Astrocyte (in vitro differentiated cells and primary cell): ENCODE measurements around the gene LMAN1L. TPM values are rescaled to one million over a fixed set of nuclear protein-coding genes. Genes with fewer than 3 reads are reported as not detected.

Experiments
- DNase-seq: peaks from one replicate; pipeline ENCODE4 v3.0.0-alpha.2; 2010; ENCODE audit warnings: low read depth
- FAIRE-seq: peaks from 2 replicates; lab custom pipeline; 2011; peaks lifted over from hg19 to GRCh38; lab: Jason Lieb, UNC
- H2AFZ ChIP-seq: 2 replicates; pipeline ENCODE4 v1.6.0; 2012; ENCODE audit warnings: low read depth, low read length, inconsistent platforms
- H3K27ac ChIP-seq: 2 replicates; pipeline ENCODE4 v1.5.1; 2011; ENCODE audit warnings: low read depth, low read length, inconsistent platforms
- H3K27me3 ChIP-seq: 2 replicates; pipeline ENCODE4 v1.6.0; 2011; ENCODE audit warnings: low read length, inconsistent platforms; ENCODE audit not compliant: insufficient read depth
- H3K36me3 ChIP-seq: 2 replicates; pipeline ENCODE4 v1.5.1; 2011; ENCODE audit warnings: low read length, inconsistent platforms; ENCODE audit not compliant: insufficient read depth
- H3K4me1 ChIP-seq: 2 replicates; pipeline ENCODE4 v1.5.1; 2011; ENCODE audit warnings: low read length, inconsistent platforms; ENCODE audit not compliant: insufficient read depth
- H3K4me2 ChIP-seq: 2 replicates; pipeline ENCODE4 v1.6.0; 2012; ENCODE audit warnings: low read length, inconsistent platforms
- H3K4me3 ChIP-seq: 2 replicates; pipeline ENCODE4 v1.5.1; 2011; ENCODE audit warnings: low read depth, mild to moderate bottlenecking, low read length, inconsistent platforms; ENCODE audit not compliant: insufficient read depth
- H3K79me2 ChIP-seq: 2 replicates; pipeline ENCODE4 v1.6.0; 2012; ENCODE audit warnings: mild to moderate bottlenecking, low read length, inconsistent platforms; ENCODE audit not compliant: insufficient read depth
- H3K9ac ChIP-seq: 2 replicates; pipeline ENCODE4 v1.6.0; 2012; ENCODE audit warnings: mild to moderate bottlenecking, low read length, inconsistent platforms
- H3K9me3 ChIP-seq: 2 replicates; pipeline ENCODE4 v1.5.1; 2012; ENCODE audit warnings: low read depth, mild to moderate bottlenecking, low read length, inconsistent platforms; ENCODE audit not compliant: insufficient read depth
- H4K20me1 ChIP-seq: 2 replicates; pipeline ENCODE4 v1.6.0; 2012; ENCODE audit warnings: low read length, inconsistent platforms; ENCODE audit not compliant: insufficient read depth
- H3K27ac Mint-ChIP-seq: one replicate; pipeline ENCODE4 v1.8.0; 2021; ENCODE audit warnings: mild to moderate bottlenecking, mixed read lengths; ENCODE audit not compliant: unreplicated experiment
- H3K27me3 Mint-ChIP-seq: one replicate; pipeline ENCODE4 v1.8.0; 2021; ENCODE audit warnings: low read depth, mixed read lengths; ENCODE audit not compliant: unreplicated experiment
- H3K36me3 Mint-ChIP-seq: one replicate; pipeline ENCODE4 v1.8.0; 2021; ENCODE audit warnings: low read depth, mixed read lengths; ENCODE audit not compliant: unreplicated experiment
- H3K4me1 Mint-ChIP-seq: one replicate; pipeline ENCODE4 v1.8.0; 2021; ENCODE audit warnings: low read depth, mixed read lengths; ENCODE audit not compliant: unreplicated experiment
- H3K4me3 Mint-ChIP-seq: one replicate; pipeline ENCODE4 v1.8.0; 2021; ENCODE audit warnings: mild to moderate bottlenecking, moderate library complexity, mixed read lengths; ENCODE audit not compliant: unreplicated experiment
- H3K9me3 Mint-ChIP-seq: one replicate; pipeline ENCODE4 v1.8.0; 2021; ENCODE audit warnings: mild to moderate bottlenecking, mixed read lengths; ENCODE audit not compliant: unreplicated experiment
- CTCF ChIP-seq: IDR thresholded peaks from 2 replicates; pipeline ENCODE4 v1.5.1; 2011; ENCODE audit warnings: low read depth, mild to moderate bottlenecking, inconsistent platforms, low read length, moderate library complexity; ENCODE audit not compliant: insufficient read depth
- EZH2 ChIP-seq: IDR thresholded peaks from 2 replicates; pipeline ENCODE4 v1.6.1; 2012; ENCODE audit warnings: mild to moderate bottlenecking, low read length, inconsistent platforms; ENCODE audit not compliant: insufficient read depth
- total RNA-seq: library from RNA; stranded (reverse); gene quantifications from 2 replicates; pipeline ENCODE4 v1.2.1, GENCODE V29; 2021

LMAN1L gene
- total RNA-seq, 1 donor from 2014 or later = 0.32 TPM

GRCh38 chr15:74832826-74833225, 20.2 kb downstream of the LMAN1L start:
- Histone ChIP-seq H2AFZ (no peak overlapping the region), H3K36me3 (no peaks in the 10 kb centered on the region), H3K4me1 (no peaks in the 10 kb centered on the region), H4K20me1 (peaks cover 12% of the 10 kb centered on the region), H3K27ac (no peak overlapping the region), H3K9ac (no peak overlapping the region), H3K79me2 (no peaks in the 10 kb centered on the region), H3K9me3 (no peaks in the 10 kb centered on the region), H3K4me3 (no peak overlapping the region), H3K27me3 (peaks cover 11% of the 10 kb centered on the region), H3K4me2 (no peak overlapping the region)
- H3K9me3 Mint-ChIP-seq = peaks cover 2% of the 10 kb centered on the region
- TF ChIP-seq CTCF (no peak), EZH2 (no peak)
- H3K4me3 Mint-ChIP-seq = no peak overlapping the region
- H3K36me3 Mint-ChIP-seq = peaks cover 8% of the 10 kb centered on the region
- DNase-seq (no peak), FAIRE-seq (no peak)
- H3K27ac Mint-ChIP-seq = no peak overlapping the region
- peaks cover 2% of the 10 kb centered on the region for H3K4me1 Mint-ChIP-seq
- H3K27me3 Mint-ChIP-seq = peaks cover 32% of the 10 kb centered on the region

GRCh38 chr15:74833376-74834107, 20.9 kb downstream of the LMAN1L start:
- no peak for FAIRE-seq
- H3K27ac Mint-ChIP-seq = no peak overlapping the region
- no peak overlapping the region for H3K27ac ChIP-seq

GRCh38 chr15:74835312-74835823, 22.7 kb downstream of the LMAN1L start:
- H3K4me3 Mint-ChIP-seq = no peak overlapping the region
- Histone ChIP-seq H4K20me1 (peaks cover 7% of the 10 kb centered on the region), H2AFZ (no peak overlapping the region), H3K4me3 (no peak overlapping the region), H3K9me3 (no peaks in the 10 kb centered on the region), H3K79me2 (no peaks in the 10 kb centered on the region), H3K9ac (no peak overlapping the region), H3K4me2 (no peak overlapping the region), H3K4me1 (no peaks in the 10 kb centered on the region), H3K36me3 (no peaks in the 10 kb centered on the region), H3K27ac (no peak overlapping the region), H3K27me3 (no peaks in the 10 kb centered on the region)
- peaks cover 10% of the 10 kb centered on the region for H3K36me3 Mint-ChIP-seq
- peaks cover 2% of the 10 kb centered on the region for H3K4me1 Mint-ChIP-seq
- peak overlapping the region; percentile 18 for H3K27ac Mint-ChIP-seq
- TF ChIP-seq EZH2 (no peak), CTCF (peak; percentile 71)
- H3K27me3 Mint-ChIP-seq = peaks cover 16% of the 10 kb centered on the region
- peaks cover 2% of the 10 kb centered on the region for H3K9me3 Mint-ChIP-seq
- no peak for FAIRE-seq
- DNase-seq = no peak

More at GRCh38 chr15:74833376-74834107, 20.9 kb downstream of the LMAN1L start:
- peaks cover 3% of the 10 kb centered on the region for H3K27me3 ChIP-seq
- no peak for TF ChIP-seq EZH2
- Mint-ChIP-seq H3K4me3 (no peak overlapping the region), H3K9me3 (peaks cover 2% of the 10 kb centered on the region), H3K4me1 (peaks cover 2% of the 10 kb centered on the region), H3K36me3 (peaks cover 8% of the 10 kb centered on the region), H3K27me3 (peaks cover 24% of the 10 kb centered on the region)
- DNase-seq = no peak
- no peak overlapping the region for H2AFZ ChIP-seq
- H3K4me1 ChIP-seq = no peaks in the 10 kb centered on the region
- H3K36me3 ChIP-seq = no peaks in the 10 kb centered on the region
- no peaks in the 10 kb centered on the region for H3K9me3 ChIP-seq
- no peaks in the 10 kb centered on the region for H3K79me2 ChIP-seq
- no peak overlapping the region for H3K9ac ChIP-seq
- H3K4me3 ChIP-seq = no peak overlapping the region
- peaks cover 7% of the 10 kb centered on the region for H4K20me1 ChIP-seq
- H3K4me2 ChIP-seq = no peak overlapping the region
